K562 (cell line): ENCODE results near the gene NR1H3. TPM values are rescaled to one million over a fixed set of nuclear protein-coding genes. Genes with fewer than 3 reads are reported as not detected.

Source experiments
- ARID2 ChIP-seq: fragments of 450-650 bp; IDR thresholded peaks from 2 replicates; pipeline ENCODE4 v1.6.1; 2017; ENCODE audit warnings: antibody characterized with exemption, mild to moderate bottlenecking
- HDAC3 ChIP-seq: fragments of 450-650 bp; IDR thresholded peaks from 2 replicates; pipeline ENCODE4 v1.6.1; 2018; ENCODE audit warnings: borderline replicate concordance, mild to moderate bottlenecking, moderate library complexity; ENCODE audit not compliant: partially characterized antibody
- MAZ ChIP-seq, 2 experiments: fragments of 450-650 bp in 1 of 2; sonication (generic) in 1 of 2; formaldehyde crosslinking; IDR thresholded peaks in 1 of 2; conservative IDR thresholded peaks in 1 of 2; 2 replicates each; pipeline versions ENCODE4 v1.4.0 to v1.5.0; 2020; ENCODE audit warnings: mild to moderate bottlenecking in 1 of 2, missing genetic modification reagents in 1 of 2
- POLR2H ChIP-seq: IDR thresholded peaks from 2 replicates; pipeline ENCODE4 v1.6.1; 2016; ENCODE audit warnings: missing genetic modification characterization, low read depth, mild to moderate bottlenecking, control low read depth, missing compliant biosample characterization, moderate library complexity
- PTRF ChIP-seq: fragments of 450-650 bp; IDR thresholded peaks from 2 replicates; pipeline ENCODE4 v1.6.1; 2016; ENCODE audit warnings: mild to moderate bottlenecking, missing genetic modification characterization, missing compliant biosample characterization
- PTTG1 ChIP-seq: fragments of 450-650 bp; IDR thresholded peaks from 2 replicates; pipeline ENCODE4 v1.6.1; 2016; ENCODE audit warnings: low read depth, mild to moderate bottlenecking, missing genetic modification characterization, missing compliant biosample characterization
- ZFP36 ChIP-seq: fragments of 150-350 bp; IDR thresholded peaks from 2 replicates; pipeline ENCODE4 v1.6.1; 2018; ENCODE audit warnings: low read length, low read depth; ENCODE audit not compliant: partially characterized antibody
- ZFX ChIP-seq: sonication (generic); formaldehyde crosslinking; IDR thresholded peaks from 2 replicates; pipeline ENCODE4 v1.8.0; 2022; ENCODE audit warnings: mild to moderate bottlenecking, missing genetic modification reagents, moderate library complexity
- ZNF76 ChIP-seq: fragments of 250-450 bp; sonication (Bioruptor Pico); IDR thresholded peaks from 2 replicates; pipeline ENCODE4 v1.4.0; 2020; ENCODE audit warnings: mild to moderate bottlenecking, moderate library complexity, borderline replicate concordance
- ZNF766 ChIP-seq: fragments of 200-800 bp; sonication (Bioruptor generic); conservative IDR thresholded peaks from 2 replicates; pipeline ENCODE4 v1.6.1; 2016; ENCODE audit warnings: missing genetic modification characterization, missing compliant biosample characterization
- polyA plus RNA-seq, 8 experiments: library from polyadenylated mRNA; depleted of rRNA in 4 of 8; stranded (reverse) in 5 of 8; unstranded in 3 of 8; fragments of >200 nt; fragmentation: Nextera tagmentation in 2 of 8; fragmentation: Illumina TruSeq in 1 of 8; extraction: Ambion mirVana in 2 of 8; extraction: Trizol in 1 of 8; gene quantifications; 2 replicates each; pipeline versions ENCODE4 v1.2.1 to v1.2.3, GENCODE V29; 2011 to 2014; ENCODE audit warnings: inconsistent platforms in 1 of 8, missing spikeins in 1 of 8
- total RNA-seq, 7 experiments: library from RNA; depleted of rRNA in 6 of 7; stranded (reverse); fragments of >200 nt in 6 of 7; fragmentation: Illumina TruSeq in 2 of 7; extraction: Trizol in 2 of 7; gene quantifications; 2 replicates each; pipeline versions ENCODE4 v1.2.1 to v1.2.3, GENCODE V29; 2011 to 2021; ENCODE audit warnings: low replicate concordance in 1 of 7
- TF ChIP-seq, protein P1 (sequence below): fragments of 450-650 bp; IDR thresholded peaks from 2 replicates; pipeline ENCODE4 v1.6.1; 2017; ENCODE audit warnings: antibody characterized with exemption
- TF ChIP-seq, protein P2 (sequence below), 3 experiments: fragments of 200-800 bp in 1 of 3; fragments of 250-450 bp in 1 of 3; fragments of 450-650 bp in 1 of 3; sonication (Bioruptor Pico) in 1 of 3; sonication (Bioruptor generic) in 1 of 3; formaldehyde crosslinking in 1 of 3; IDR thresholded peaks; 2 replicates each; pipeline versions ENCODE4 v1.6.1 to v1.8.0; 2016 to 2022; ENCODE audit warnings: mild to moderate bottlenecking in 2 of 3, missing genetic modification characterization in 2 of 3, missing compliant biosample characterization in 1 of 3, moderate library complexity in 1 of 3
- TF ChIP-seq, protein P3 (sequence below): fragments of 450-650 bp; IDR thresholded peaks from 2 replicates; pipeline ENCODE4 v1.6.1; 2016; ENCODE audit warnings: missing biosample characterization, missing genetic modification characterization
- TF ChIP-seq, protein P4 (sequence below): fragments of 250-450 bp; sonication (Bioruptor Pico); IDR thresholded peaks from 2 replicates; pipeline ENCODE4 v1.8.0; 2022; ENCODE audit warnings: inconsistent platforms, mild to moderate bottlenecking, moderate library complexity, borderline replicate concordance
- TF ChIP-seq, protein P5 (sequence below): fragments of 450-650 bp; conservative IDR thresholded peaks from 2 replicates; pipeline ENCODE4 v1.6.1; 2016; ENCODE audit warnings: missing genetic modification characterization, low read depth, mild to moderate bottlenecking, control low read depth, missing compliant biosample characterization

Gene NR1H3
- total and polyA plus RNA-seq, 9 of the 15 experiments (the other 6 are each of a cell fraction or from before 2014, with no cell fraction given) = 8.2 to 26.0 (median 11.9) TPM

DNA sequence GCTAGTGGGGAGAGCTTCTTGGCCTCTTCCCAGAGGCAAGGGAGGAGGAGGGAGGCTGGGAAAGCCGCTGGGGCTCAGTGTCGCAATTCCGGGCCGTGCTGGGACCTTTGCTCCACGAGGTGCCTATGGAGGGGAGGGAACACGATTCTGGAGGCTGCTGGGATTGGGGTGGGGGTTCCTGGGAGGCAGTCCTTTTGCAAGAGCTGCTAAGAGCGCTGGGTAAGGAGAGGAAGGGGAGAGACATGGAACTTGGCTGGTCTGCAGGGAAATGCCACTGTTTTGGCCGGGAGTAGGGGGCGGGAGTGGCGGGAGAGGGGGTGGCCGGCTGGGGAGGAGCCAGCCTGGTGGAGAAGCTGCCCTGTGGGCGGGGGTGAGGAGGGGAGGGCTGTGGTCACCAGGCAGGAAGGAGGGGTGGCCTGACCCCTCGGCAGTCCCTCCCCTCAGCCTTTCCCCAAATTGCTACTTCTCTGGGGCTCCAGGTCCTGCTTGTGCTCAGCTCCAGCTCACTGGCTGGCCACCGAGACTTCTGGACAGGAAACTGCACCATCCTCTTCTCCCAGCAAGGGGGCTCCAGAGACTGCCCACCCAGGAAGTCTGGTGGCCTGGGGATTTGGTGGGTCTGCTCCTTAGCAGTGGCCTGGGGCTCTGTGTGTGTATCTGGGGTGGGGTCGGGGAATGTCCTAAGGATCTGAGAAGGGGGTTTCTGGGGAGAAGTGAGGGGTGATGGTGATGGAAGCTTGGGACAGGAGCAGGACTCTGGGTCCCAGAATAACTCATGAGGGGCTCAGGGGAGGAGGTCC lies at the start of gene NR1H3 (continued):
- TF ChIP-seq, protein P1, sequence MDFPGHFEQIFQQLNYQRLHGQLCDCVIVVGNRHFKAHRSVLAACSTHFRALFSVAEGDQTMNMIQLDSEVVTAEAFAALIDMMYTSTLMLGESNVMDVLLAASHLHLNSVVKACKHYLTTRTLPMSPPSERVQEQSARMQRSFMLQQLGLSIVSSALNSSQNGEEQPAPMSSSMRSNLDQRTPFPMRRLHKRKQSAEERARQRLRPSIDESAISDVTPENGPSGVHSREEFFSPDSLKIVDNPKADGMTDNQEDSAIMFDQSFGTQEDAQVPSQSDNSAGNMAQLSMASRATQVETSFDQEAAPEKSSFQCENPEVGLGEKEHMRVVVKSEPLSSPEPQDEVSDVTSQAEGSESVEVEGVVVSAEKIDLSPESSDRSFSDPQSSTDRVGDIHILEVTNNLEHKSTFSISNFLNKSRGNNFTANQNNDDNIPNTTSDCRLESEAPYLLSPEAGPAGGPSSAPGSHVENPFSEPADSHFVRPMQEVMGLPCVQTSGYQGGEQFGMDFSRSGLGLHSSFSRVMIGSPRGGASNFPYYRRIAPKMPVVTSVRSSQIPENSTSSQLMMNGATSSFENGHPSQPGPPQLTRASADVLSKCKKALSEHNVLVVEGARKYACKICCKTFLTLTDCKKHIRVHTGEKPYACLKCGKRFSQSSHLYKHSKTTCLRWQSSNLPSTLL = no peak
- TF ChIP-seq PTRF (tag) (no peak), ZFP36 (no peak), ZNF76 (CRISPR knock-in tag) (no peak), PTTG1 (no peak), ZNF766 (CRISPR knock-in tag) (no peak), MAZ (CRISPR knock-in tag; conservative IDR thresholded peaks at IDR 0.05 in 1 of 2, IDR thresholded peaks at IDR 0.05 in 1 of 2) (peak in 1 of 2 experiments; percentile 68; a peak in 3 of 4 replicates), ZFX (CRISPR knock-in tag) (peak; percentile 45), HDAC3 (no peak), ARID2 (peak; percentile 42; the same call in 1 of the 2 replicates), POLR2H (tag) (no peak)
- TF ChIP-seq, protein P2, sequence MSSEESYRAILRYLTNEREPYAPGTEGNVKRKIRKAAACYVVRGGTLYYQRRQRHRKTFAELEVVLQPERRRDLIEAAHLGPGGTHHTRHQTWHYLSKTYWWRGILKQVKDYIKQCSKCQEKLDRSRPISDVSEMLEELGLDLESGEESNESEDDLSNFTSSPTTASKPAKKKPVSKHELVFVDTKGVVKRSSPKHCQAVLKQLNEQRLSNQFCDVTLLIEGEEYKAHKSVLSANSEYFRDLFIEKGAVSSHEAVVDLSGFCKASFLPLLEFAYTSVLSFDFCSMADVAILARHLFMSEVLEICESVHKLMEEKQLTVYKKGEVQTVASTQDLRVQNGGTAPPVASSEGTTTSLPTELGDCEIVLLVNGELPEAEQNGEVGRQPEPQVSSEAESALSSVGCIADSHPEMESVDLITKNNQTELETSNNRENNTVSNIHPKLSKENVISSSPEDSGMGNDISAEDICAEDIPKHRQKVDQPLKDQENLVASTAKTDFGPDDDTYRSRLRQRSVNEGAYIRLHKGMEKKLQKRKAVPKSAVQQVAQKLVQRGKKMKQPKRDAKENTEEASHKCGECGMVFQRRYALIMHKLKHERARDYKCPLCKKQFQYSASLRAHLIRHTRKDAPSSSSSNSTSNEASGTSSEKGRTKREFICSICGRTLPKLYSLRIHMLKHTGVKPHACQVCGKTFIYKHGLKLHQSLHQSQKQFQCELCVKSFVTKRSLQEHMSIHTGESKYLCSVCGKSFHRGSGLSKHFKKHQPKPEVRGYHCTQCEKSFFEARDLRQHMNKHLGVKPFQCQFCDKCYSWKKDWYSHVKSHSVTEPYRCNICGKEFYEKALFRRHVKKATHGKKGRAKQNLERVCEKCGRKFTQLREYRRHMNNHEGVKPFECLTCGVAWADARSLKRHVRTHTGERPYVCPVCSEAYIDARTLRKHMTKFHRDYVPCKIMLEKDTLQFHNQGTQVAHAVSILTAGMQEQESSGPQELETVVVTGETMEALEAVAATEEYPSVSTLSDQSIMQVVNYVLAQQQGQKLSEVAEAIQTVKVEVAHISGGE (CRISPR knock-in tag; IDR thresholded peaks at IDR 0.05) = no peak; a peak in 1 of 6 replicates
- TF ChIP-seq, protein P3, sequence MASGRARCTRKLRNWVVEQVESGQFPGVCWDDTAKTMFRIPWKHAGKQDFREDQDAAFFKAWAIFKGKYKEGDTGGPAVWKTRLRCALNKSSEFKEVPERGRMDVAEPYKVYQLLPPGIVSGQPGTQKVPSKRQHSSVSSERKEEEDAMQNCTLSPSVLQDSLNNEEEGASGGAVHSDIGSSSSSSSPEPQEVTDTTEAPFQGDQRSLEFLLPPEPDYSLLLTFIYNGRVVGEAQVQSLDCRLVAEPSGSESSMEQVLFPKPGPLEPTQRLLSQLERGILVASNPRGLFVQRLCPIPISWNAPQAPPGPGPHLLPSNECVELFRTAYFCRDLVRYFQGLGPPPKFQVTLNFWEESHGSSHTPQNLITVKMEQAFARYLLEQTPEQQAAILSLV (tag) = no peak
- TF ChIP-seq, protein P4, sequence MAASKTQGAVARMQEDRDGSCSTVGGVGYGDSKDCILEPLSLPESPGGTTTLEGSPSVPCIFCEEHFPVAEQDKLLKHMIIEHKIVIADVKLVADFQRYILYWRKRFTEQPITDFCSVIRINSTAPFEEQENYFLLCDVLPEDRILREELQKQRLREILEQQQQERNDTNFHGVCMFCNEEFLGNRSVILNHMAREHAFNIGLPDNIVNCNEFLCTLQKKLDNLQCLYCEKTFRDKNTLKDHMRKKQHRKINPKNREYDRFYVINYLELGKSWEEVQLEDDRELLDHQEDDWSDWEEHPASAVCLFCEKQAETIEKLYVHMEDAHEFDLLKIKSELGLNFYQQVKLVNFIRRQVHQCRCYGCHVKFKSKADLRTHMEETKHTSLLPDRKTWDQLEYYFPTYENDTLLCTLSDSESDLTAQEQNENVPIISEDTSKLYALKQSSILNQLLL (CRISPR knock-in tag) = no peak
- TF ChIP-seq, protein P5, sequence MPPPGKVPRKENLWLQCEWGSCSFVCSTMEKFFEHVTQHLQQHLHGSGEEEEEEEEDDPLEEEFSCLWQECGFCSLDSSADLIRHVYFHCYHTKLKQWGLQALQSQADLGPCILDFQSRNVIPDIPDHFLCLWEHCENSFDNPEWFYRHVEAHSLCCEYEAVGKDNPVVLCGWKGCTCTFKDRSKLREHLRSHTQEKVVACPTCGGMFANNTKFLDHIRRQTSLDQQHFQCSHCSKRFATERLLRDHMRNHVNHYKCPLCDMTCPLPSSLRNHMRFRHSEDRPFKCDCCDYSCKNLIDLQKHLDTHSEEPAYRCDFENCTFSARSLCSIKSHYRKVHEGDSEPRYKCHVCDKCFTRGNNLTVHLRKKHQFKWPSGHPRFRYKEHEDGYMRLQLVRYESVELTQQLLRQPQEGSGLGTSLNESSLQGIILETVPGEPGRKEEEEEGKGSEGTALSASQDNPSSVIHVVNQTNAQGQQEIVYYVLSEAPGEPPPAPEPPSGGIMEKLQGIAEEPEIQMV (tag) = no peak
